HG03575 (cell line): ENCODE results near the gene KNG1.
"Not testable (repeated sequence)": the region's sequence is repeated elsewhere in the genome, so short reads cannot be mapped to it uniquely, and the experiment has no call there.

ENCODE experiments used
- ATAC-seq: cut with Tn5 transposase; IDR thresholded peaks from one replicate; pipeline ENCODE4 v1.9.1; 2021; ENCODE audit not compliant: unreplicated experiment, insufficient number of reproducible peaks, low FRiP score; ENCODE audit errors: extremely low read depth

The KNG1 gene

GRCh38 chr3:186705882-186706780 is 11.0 kb upstream of the KNG1 start:
- ATAC-seq = peak; percentile 79

DNA sequence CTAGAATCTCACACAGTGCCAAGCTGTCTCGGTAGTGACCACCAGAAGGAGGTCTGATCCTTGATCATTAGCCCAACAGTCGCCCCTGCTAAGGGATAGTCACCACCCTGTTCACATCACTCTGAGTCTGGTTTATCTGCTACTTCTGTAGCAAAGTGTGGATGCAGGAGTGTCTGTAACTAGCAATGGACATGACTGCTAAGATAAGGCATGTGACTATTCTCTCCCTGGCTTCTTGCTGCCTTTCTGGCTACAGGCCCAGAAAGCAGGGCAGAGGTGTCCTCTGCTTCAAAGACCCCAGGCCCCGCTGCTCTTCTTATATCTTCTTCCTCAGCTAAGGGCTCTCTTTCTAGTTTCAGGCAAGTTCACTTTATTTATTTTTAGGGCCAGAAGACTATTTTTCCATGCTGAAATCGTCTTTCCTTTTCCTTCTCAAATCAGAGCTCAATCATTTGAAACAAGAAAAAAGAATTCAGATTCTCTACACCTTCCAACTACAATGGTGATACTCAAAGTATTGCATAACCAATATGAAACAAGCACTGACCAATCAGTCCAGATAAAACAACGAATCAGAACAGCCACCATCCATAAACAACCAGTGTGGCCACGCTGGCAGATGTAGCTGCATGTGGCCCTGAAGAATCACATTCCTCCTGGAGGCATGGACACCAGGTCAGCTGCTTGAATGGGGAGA is 8.0 kb upstream of the KNG1 start:
- no peak for ATAC-seq

DNA sequence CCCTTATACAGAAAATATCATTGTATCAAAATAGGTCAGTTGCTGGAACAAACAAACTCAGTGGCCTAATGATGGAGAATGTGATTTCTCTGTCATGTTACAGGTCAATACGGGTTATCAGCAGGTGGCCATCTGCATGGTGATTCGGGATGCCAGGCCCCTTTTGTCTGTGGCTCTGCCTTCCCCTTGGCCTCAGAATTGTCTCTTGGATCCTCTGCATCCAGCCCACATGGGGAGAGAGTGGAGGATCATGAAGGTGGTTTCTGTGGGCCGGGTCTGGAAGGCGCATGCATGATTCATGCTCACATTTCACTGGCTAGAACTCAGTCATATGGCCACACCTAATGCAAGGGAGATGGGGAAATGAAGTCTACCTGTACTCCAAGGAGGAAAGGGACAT is 6.5 kb upstream of the KNG1 start:
- not testable (repeated sequence) for ATAC-seq

GRCh38 chr3:186713499-186713898 is 3.7 kb upstream of the KNG1 start:
- ATAC-seq = no peak

DNA sequence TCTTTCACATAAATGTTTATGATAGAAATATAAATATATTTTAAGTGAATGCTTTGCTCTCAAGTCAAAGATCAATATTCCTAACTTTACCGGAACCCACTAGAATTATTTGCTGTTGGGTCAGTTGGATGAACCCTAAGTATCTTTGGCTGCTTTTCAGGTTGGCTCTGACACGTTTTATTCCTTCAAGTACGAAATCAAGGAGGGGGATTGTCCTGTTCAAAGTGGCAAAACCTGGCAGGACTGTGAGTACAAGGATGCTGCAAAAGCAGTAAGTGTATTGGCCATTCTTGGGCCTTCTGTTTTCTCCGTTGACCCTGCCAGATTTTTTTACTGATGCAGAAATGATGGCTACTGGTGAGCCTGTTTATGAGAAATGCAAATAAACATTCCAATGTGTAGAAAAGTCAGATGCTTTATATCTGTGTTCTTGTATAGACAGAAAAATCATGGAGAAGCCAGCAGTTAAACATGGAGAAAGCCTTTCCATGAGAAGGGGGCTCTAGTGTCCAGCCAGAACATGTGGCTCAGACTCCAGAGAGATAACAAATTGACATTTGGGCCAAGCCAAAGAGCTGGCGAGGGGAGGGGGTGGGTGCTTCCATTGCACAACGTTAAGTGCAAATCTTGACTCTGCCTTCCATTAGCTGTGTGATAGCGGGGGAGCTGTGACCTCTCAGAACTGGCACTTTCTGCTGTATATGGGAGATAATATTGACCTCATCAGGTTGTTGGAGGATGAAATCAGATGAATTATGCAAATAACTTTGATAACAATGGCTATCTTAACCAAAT is 3.0 kb downstream of the KNG1 start:
- no peak for ATAC-seq

DNA sequence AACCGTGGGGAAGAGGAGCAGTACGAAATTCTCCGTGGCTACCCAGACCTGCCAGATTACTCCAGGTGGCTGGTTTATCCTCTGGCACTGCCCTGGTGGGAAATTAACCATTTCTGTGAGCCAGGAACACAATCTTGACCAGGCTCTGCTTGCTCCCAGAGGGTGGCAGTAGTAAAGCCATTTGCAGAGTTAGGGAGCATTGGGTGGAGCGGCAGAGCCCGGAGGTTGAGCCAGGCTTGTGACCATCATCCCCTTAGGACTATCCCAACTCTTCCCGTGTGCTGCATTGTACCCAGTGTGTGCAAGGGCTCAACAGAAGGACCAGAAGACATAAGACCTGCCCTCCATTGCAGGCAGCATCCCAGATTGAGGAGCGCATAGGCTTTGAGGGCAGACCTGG is 5.3 kb downstream of the KNG1 start:
- ATAC-seq = no peak

- no peak for ATAC-seq
These were observed 7.8 kb downstream of the KNG1 start for GRCh38 chr3:186724911-186725310.

DNA sequence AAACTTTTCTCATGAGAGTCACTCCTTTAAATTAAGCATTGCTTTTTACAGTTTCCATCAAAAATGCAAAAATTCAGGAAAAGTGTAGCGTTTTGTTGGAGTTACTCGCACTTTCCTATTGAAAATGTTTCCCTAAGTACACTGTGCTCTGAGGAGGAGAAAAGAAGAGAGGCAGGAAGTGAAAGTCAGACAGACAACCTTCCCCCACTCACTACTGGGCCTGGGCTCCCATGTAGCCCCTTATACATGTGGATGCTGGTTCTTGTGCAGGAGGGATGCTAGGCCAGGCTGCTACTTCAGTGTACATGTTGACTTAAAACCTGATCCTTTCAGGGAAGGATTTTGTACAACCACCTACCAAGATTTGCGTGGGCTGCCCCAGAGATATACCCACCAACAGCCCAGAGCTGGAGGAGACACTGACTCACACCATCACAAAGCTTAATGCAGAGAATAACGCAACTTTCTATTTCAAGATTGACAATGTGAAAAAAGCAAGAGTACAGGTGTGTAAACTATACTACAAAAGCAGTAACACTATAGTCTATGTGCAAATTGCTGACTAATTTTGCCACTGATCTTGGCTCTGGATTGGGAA is 15.1 kb downstream of the KNG1 start:
- ATAC-seq = no peak

- no peak for ATAC-seq
These were observed 25.6 kb downstream of the KNG1 start for GRCh38 chr3:186742618-186743380.

DNA sequence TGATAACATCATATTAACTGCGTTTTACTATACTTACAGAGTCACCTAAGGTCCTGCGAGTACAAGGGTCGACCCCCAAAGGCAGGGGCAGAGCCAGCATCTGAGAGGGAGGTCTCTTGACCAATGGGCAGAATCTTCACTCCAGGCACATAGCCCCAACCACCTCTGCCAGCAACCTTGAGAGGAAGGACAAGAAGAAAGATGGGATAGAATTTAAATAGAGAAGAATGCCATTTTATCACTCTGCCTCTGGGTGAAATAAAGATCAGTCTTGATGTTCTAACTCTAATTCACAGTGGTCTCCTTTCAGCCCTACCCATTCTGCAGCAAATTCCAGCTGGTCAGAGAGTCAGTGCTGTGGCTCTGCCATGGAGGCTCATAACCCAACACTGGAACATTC is 26.5 kb downstream of the KNG1 start:
- ATAC-seq = no peak

DNA sequence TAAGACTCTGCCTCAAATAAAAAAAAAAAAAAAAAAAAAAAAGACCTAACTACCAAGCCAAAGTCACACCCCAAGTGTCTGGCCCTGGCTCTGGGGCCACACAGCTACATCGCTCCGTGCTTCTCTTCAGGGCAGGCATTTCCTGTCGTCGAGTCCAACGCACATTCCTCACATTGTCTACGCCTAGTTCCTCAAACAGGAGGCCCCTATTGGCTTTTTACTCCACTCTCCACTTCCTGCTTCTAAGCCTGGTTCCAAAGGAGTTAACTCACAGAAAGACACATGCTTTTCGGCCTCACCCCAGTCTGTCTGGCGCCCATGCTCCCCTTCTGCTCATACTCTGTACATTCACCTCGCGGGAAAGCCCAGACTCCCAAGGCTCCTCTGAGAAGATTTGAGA is 28.8 kb downstream of the KNG1 start:
- ATAC-seq = no peak

DNA sequence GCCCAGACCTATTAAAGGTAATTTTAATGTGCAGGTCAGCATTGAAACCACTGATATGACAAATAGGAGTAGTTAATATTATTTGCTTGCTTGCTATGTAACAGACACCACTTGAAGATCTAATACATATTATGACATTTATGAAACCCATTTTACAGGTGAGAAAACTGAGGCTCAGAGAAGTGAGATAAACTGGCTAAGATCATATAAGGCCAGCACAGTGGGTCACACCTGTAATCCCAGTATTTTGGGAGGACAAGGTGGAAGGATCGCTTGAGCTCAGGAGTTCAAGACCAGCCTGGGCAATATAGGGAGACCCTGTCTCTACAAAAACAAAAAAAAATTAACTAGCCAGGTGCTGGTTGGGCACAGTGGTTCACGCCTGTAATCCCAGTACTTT is 33.2 kb downstream of the KNG1 start:
- no peak for ATAC-seq

GRCh38 chr3:186751480-186751879 is 34.3 kb downstream of the KNG1 start:
- no peak for ATAC-seq

GRCh38 chr3:186754006-186754405 is 36.8 kb downstream of the KNG1 start:
- ATAC-seq = no peak

DNA sequence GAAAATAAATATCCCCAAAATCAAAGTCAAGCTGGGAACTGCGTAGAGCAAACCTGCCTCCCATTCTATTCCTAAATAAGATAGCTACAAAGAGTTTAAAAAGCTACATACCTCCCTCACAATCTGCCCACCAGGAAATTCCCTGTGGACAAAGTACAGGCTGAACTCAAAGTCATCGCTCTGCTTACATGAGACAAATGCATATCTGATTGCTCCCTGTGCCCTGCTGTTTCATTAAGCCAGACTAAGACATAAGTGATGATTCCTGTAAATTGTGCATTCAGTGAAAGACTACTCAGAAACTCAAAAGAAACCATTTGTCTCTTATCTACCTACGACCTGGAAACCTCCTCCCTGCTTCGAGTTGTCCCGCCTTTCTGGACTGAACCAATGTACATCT is 37.7 kb downstream of the KNG1 start:
- ATAC-seq = no peak

DNA sequence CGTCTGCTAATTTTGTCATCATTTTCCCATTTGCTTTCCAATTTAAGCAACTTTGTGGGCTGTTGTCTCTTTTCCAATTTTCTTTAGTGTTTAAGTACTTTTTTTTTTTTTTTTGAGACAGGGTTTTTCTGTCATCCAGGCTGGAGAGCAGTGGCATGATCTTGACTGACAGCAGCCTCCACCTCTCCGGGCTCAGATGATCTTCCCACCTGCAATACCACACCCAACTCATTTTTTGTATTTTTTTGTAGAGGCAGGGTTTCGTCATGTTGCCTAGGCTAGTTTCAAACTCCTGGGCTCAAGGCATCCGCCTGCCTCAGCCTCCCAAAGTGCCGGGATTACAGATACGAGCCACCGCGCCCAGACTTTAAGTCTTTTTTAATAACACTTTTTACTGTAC is 40.1 kb downstream of the KNG1 start:
- no peak for ATAC-seq

- ATAC-seq = no peak
These were observed 40.6 kb downstream of the KNG1 start for GRCh38 chr3:186757686-186758220.

DNA sequence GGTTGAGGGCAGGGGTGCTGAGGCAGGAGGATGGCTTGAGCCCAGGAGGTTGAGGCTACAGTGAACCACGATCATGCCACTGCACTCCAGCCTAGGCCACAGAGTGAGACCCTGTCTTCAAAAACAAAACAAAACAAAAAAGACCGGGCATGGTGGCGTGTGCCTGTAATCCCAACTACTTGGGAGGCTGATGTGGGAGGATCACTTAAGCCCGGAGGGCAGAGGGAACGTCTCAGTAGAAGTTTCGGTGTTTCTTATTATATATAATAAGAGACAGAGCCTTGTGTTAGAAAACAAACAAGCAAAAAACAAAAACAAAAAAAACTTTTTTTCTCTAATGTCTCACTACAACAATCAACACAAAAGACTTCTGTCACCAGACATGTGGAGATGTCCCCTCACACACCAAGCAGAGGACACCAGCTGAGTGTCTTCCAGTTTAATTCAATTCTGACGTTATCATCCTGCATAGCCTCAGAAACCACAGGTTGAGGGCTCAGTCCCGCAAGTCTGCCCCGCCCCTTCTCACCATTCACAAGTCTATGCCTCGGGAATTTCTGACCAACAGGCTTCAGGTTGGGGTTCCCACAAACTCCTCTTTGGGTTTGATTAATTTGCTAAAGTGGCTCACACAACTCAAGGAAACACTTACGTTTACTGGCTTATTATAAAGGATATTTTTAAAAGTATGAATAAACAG is 42.2 kb downstream of the KNG1 start:
- no peak for ATAC-seq
